Measurements from ENCODE around the gene ERMARD.

ERMARD gene

DNA sequence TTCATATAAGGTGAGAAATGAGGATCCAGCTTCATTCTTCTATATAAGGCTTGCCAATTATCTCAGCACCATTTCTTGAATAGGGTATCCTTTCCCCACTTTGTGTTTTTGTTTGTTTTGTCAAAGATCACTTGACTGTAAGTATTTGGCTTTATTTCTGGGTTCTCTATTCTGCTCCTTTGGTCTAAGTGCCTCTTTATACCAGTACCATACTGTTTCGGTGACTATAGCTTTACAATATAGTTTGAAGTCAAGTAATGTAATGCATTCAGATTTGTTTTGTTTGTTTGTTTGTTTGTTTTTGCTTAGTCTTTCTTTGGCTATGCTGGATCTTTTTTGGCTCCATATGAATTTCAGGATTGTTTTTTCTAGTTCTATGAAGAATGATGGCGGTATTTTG is 64.6 kb downstream of the ERMARD start:
- no peak overlapping the region for H3K27ac ChIP-seq
- no peak for DNase-seq (ENCODE audit: low read depth, low spot score)

DNA sequence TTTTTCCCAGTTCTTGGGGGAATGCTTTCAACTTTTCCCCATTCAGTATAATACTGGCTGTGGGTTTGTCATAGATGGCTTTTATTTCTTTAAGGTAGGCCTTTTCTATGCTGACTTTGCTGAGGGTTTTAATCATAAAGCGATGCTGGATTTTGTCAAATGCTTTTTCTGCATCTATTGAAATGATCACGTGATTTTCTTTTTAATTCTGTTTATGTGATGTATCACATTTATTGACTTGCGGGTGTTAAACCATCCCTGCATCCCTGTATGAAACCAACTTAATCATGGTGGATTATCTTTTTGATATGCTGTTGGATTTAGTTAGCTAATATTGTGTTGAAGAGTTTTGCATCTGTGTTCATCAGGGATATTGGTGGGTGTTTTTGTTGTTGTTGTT is 65.6 kb downstream of the ERMARD start:
- no peak overlapping the region for H3K27ac ChIP-seq
- DNase-seq (ENCODE audit: low read depth, low spot score) = no peak

DNA sequence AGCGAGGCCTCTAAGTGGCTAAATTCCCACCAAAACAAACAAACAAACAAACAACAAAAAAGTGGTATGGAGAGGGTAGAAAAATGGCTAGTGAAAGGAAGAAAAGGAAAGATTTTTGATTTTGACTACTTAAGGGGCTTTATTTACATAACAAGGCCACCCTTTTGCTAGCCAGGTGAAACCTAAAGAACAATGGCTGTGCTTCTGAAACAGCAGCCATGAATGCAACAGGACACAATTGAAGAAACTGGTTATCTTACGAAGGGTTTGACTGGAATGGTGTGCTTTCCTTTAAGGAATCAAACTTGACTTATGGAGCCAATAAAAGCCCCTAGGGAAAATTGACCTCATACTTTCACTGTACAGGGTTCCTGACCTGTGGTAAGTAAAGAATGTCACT is 68.9 kb downstream of the ERMARD start:
- DNase-seq (ENCODE audit: low read depth, low spot score) = no peak
- no peak overlapping the region for H3K27ac ChIP-seq

DNA sequence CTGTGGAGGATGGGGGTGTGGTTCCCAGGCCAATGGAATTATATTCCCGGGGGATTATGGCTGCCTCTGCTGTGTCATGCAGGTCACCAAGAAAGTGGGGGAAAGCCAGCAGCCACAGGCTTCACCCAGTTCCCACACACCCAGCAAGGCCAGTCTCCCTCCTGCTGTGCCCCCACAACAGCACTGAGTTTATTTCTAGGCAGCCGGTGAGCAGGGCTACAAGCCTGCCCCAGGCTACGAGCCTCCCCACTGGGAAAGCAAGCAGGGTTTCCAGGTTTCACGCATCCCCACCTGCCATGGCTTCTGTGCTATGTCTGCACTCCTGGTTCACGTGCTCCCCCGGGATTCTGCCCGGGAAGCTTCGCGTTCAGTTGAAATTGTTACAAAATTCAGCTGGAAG is 72.6 kb downstream of the ERMARD start:
- no peak for DNase-seq (ENCODE audit: low read depth, low spot score)
- H3K27ac ChIP-seq = no peak overlapping the region

DNA sequence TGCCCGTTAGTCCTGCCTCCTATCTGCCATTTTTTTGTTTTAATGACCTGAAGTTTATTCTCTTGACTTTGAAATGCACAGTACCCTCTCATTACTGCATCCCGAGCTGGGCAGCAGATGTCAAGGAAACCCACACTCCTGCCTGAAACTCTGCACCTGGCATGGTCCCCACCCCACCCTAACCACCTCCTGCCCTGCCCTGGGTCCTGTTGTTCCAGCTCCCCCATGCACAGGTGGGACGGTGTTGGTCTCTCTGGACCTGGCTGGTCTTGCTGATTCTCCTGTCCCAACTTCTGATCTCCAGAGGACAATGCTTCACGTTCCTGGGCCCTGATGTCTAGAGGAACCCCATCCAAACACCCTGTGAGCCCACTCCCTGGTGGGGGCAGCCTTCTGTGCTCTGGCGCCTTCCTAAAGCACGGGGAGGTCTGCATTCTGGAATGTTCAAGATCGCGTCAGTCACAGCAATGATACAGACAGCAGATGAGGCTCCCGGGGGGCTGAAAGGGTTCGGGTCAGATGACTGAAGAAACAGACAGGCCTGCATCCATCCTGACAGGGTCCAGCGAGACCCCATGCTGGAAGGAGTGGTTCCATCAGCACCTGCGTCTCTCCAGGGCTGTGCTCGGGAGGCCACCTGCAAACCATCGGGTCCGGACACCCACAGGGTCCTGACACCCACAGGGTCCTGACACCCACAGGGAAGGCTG is 73.6 kb downstream of the ERMARD start:
- DNase-seq (ENCODE audit: low read depth, low spot score) = no peak
- no peak overlapping the region for H3K27ac ChIP-seq

DNA sequence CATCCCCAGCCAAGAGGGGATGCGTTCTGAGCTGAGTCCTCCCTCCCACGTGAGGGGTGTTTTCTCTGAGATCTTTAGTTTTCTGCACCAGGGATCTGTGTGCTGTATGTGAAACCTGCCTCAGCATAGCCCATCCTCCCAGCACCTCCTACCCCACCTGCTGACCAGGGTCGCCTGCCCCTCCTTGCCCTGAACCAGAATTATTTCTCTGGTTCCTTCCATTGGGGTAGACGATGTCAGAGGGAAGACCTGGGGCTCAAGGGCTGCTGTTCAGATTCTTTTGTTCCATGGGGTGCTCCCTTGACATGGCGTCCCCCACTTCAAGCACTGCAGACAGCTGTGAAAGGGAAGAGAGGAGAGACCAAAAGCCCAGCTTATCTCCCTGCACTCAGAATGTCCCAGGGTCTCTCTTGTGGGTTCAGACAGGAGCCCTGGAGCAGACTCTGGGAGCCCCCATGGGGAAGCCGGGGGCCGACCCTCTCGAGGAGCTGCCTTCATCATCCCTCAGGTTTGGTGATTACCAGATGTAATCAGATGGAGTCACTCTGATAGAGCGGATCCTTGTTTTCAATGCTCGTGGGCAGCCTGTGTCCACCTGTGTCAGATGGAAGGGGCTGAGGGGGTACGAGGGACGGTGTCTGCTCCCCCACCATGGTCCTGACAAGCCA is 74.3 kb downstream of the ERMARD start:
- no peak overlapping the region for H3K27ac ChIP-seq
- DNase-seq (ENCODE audit: low read depth, low spot score) = no peak

DNA sequence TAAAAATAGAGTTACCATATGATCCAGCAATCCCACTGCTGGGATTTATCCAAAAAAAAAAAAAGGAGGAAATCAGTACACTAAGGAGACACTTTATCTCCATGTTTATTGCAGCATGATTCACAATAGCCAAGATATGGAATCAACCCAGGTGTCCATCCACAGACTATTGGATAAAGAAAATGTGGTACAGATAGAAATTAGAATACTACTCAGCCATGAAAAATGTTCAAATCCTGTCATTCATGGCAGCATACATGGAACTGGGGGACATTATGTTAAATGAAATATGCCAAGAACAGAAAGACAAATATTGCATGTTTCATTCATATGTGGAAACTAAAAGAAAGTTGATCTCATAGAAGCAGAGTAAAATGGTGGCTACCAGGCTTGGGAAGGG is 75.3 kb downstream of the ERMARD start:
- H3K27ac ChIP-seq = no peak overlapping the region
- no peak for DNase-seq (ENCODE audit: low read depth, low spot score)

DNA sequence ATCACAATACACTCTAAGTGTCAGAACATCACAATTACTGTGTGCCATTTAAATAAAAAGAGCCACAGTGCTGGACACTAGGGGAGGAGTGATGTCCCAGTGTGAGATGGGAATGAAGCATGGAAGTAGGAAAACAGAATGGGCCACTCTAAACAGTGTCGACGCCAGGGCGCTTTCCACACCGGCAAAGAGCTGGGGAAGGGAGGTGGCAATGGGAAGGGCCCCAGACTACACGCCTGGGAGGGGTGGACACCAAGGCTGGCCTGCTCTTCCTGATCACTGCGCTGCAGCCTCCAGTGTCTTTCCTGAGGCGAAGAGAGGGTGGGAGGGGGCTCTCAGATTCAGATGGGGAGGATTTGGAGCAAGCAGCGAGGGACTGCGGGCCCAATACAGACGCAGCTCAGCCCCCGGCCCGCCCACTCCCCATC is 75.9 kb downstream of the ERMARD start:
- H3K27ac ChIP-seq = no peak overlapping the region
- no peak for DNase-seq (ENCODE audit: low read depth, low spot score)

DNA sequence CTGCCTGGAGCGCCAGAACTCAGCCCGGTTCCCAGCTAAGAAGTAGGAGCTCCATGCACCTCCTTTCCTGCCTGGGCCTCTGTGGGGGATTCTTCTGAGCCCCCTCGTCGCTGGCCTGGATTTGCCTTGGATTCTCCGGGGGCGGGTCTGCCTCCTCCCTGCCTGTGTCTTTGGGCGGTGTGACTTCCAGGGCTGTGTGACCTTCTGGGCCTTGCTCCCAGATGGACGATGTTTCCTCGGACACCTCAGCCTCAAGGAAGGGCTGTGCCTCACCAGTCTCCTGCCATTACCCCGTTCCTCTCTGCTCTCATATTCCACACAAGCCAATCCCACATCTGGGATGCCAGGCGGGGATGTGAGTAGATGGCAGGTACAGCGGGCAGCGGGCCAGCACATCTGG is 76.8 kb downstream of the ERMARD start:
- no peak for DNase-seq (ENCODE audit: low read depth, low spot score)
- no peak overlapping the region for H3K27ac ChIP-seq

DNA sequence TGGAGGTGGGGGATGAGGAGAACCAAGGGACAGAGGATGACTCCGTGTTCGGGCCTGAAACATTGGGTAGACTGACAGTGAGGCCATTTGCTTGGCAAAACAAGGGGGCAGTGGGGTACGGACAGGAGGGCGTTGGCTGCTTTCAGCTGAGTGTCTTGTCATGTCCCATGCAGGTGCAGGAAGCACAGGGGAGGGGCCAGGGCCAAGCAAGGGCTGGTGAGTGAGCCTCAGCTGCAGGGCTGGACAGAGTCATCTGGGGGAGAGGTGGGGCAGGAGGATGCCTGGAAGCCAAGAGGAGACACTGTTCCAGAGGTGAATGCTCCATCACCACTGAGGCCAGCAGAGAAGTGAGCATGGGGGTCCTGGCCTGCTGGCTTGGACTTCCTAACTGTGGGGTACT is 78.4 kb downstream of the ERMARD start:
- DNase-seq (ENCODE audit: low read depth, low spot score) = no peak
- no peak overlapping the region for H3K27ac ChIP-seq

DNA sequence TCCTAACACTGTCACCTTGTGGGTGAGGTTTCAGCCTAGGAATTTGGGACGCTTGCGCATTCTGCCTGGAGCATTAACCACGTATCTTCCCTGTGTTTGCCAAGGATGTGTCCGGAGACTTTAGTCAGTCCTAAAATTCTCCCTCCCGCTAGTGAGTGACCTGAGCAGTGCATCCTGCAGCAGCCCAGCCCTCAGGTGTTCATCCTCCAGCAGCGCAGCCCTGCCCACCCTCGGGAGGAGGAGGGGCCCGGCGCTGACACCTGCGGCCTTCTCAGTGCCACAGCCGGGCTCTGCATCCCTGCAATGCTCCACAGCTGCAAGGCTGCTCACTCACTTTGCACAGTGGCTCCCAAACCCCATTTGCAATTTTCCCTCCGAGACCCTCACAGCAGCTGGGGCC is 79.5 kb downstream of the ERMARD start:
- no peak for DNase-seq (ENCODE audit: low read depth, low spot score)
- no peak overlapping the region for H3K27ac ChIP-seq

All from epithelial cell of prostate (primary cell).